K562 (cell line): Measurements from ENCODE around the gene ADGRL3. TPM values are rescaled to one million over a fixed set of nuclear protein-coding genes. Genes with fewer than 3 reads are reported as not detected.
A peak's percentile ranks its signal among the peaks of the same experiment; 100 is the strongest.

Source experiments
- ATAC-seq: fragments of 200-7000 bp; cut with Tn5 transposase; 3 replicates; pipeline ENCODE4 v1.9.1; 2020; ENCODE audit warnings: moderate library complexity
- BruUV-seq: library from RNA; stranded (reverse); fragments of 400-500 nt; replicated peaks from 2 replicates; lab custom pipeline; 2021; lab: Mats Ljungman, UMichigan
- CTCF ChIA-PET: fragments of 300-600 bp; formaldehyde crosslinking; extraction: SDS; loops from one replicate; lab custom pipeline; 2021; ENCODE audit warnings: low intra/inter-chr PET ratio; lab: Yijun Ruan, JAX
- POLR2A ChIA-PET: fragments of 300-600, 350-650 bp; sonication (Branson Sonifier 250); formaldehyde crosslinking; extraction: SDS; loops from one replicate; lab custom pipeline; 2021; ENCODE audit warnings: antibody characterized with exemption, inconsistent platforms; lab: Yijun Ruan, JAX
- DNase-seq, 4 experiments: peaks; one replicate each; pipeline versions ENCODE4 v3.0.0 to v3.0.0-alpha.2; 2011 to 2018; ENCODE audit warnings: low spot score in 3 of 4, mixed read lengths in 3 of 4; ENCODE audit errors: extremely low read depth in 1 of 4
- FAIRE-seq: peaks from 2 replicates; lab custom pipeline; 2011; peaks lifted over from hg19 to GRCh38; lab: Jason Lieb, UNC
- H2AFZ ChIP-seq: 2 replicates; pipeline ENCODE4 v1.6.0; 2011; ENCODE audit warnings: low read depth, low read length, control low read depth, inconsistent platforms
- H3K27ac ChIP-seq: fragments of 200-600 bp; 3 replicates; pipeline ENCODE4 v1.8.0; 2011; ENCODE audit warnings: low read depth, mild to moderate bottlenecking, control low read depth, inconsistent platforms, low read length, moderate library complexity, mixed read lengths; ENCODE audit errors: extremely low read depth
- H3K27me3 ChIP-seq, 2 experiments: fragments of 300-600 bp in 1 of 2; 2 replicates in 1 of 2; 3 replicates in 1 of 2; pipeline versions ENCODE4 v1.6.0 to v1.8.0; 2011; ENCODE audit warnings: inconsistent platforms in 2 of 2, low read length in 2 of 2, mild to moderate bottlenecking in 1 of 2, mixed read lengths in 1 of 2, moderate library complexity in 1 of 2; ENCODE audit not compliant: control insufficient read depth in 2 of 2, insufficient read depth in 2 of 2
- H3K36me3 ChIP-seq: fragments of 300-600 bp; 3 replicates; pipeline ENCODE4 v1.8.0; 2011; ENCODE audit warnings: mild to moderate bottlenecking, low read length, inconsistent platforms; ENCODE audit not compliant: control insufficient read depth, insufficient read depth
- H3K4me1 ChIP-seq, 2 experiments: fragments of 200-600 bp in 1 of 2; replicated peaks in 1 of 2; 2 replicates in 1 of 2; 3 replicates in 1 of 2; pipeline versions ENCODE4 v1.5.1 to v1.8.0; 2011; ENCODE audit warnings: inconsistent platforms in 2 of 2, low read length in 2 of 2, mild to moderate bottlenecking in 1 of 2, mixed read lengths in 1 of 2, moderate library complexity in 1 of 2; ENCODE audit not compliant: control insufficient read depth in 2 of 2, insufficient read depth in 2 of 2
- H3K4me2 ChIP-seq: 2 replicates; pipeline ENCODE4 v1.6.1; 2011; ENCODE audit warnings: low read length, control low read depth, inconsistent platforms, mixed read lengths; ENCODE audit not compliant: insufficient read depth
- H3K4me3 ChIP-seq: fragments of 200-600 bp; sonication (generic), shearing (Covaris generic); 2 replicates; pipeline ENCODE4 v1.5.1; 2016; ENCODE audit warnings: control low read depth, inconsistent platforms
- H3K79me2 ChIP-seq: fragments of 200-600 bp; 3 replicates; pipeline ENCODE4 v1.8.0; 2011; ENCODE audit warnings: low read length, inconsistent platforms; ENCODE audit not compliant: control insufficient read depth, insufficient read depth
- H3K9ac ChIP-seq, 2 experiments: 2 replicates each; pipeline versions ENCODE4 v1.6.0 to v1.6.1; 2011; ENCODE audit warnings: low read depth in 2 of 2, low read length in 2 of 2, control low read depth in 1 of 2, inconsistent platforms in 1 of 2, mild to moderate bottlenecking in 1 of 2, mixed read lengths in 1 of 2; ENCODE audit not compliant: insufficient read depth in 1 of 2
- H3K9me1 ChIP-seq: one replicate; pipeline ENCODE4 v1.6.0; 2011; ENCODE audit warnings: inconsistent platforms, mild to moderate bottlenecking, low read length, moderate library complexity; ENCODE audit not compliant: control insufficient read depth, insufficient read depth
- H3K9me3 ChIP-seq: replicated peaks from 2 replicates; pipeline ENCODE4 v1.5.1; 2011; ENCODE audit warnings: low read depth, low read length, inconsistent platforms; ENCODE audit not compliant: control insufficient read depth, insufficient read depth
- H4K20me1 ChIP-seq: replicated peaks from 2 replicates; pipeline ENCODE4 v1.6.1; 2011; ENCODE audit warnings: low read length, inconsistent platforms, mixed read lengths; ENCODE audit not compliant: control insufficient read depth, insufficient read depth
- C11orf30 ChIP-seq: fragments of 450-650 bp; IDR thresholded peaks from 2 replicates; pipeline ENCODE4 v1.6.1; 2016; ENCODE audit warnings: low read depth, mild to moderate bottlenecking
- CBX1 ChIP-seq: sonication (generic); IDR thresholded peaks from 2 replicates; pipeline ENCODE4 v1.6.1; 2016; ENCODE audit warnings: antibody characterized with exemption, low read depth, mild to moderate bottlenecking
- FOXJ2 ChIP-seq: fragments of 200-800 bp; sonication (Bioruptor generic); IDR thresholded peaks from 2 replicates; pipeline ENCODE4 v1.6.1; 2016; ENCODE audit warnings: missing genetic modification characterization, missing compliant biosample characterization
- FOXP1 ChIP-seq: sonication (generic); formaldehyde crosslinking; IDR thresholded peaks from 2 replicates; pipeline ENCODE4 v1.8.0; 2022; ENCODE audit warnings: mild to moderate bottlenecking, missing genetic modification reagents
- HEY1 ChIP-seq: fragments of 250-450 bp; sonication (Bioruptor Pico); IDR thresholded peaks from 2 replicates; pipeline ENCODE4 v1.5.0; 2020; ENCODE audit warnings: mild to moderate bottlenecking, moderate library complexity, borderline replicate concordance
- HNRNPLL ChIP-seq: fragments of 200-400 bp; formaldehyde crosslinking; IDR thresholded peaks from 2 replicates; pipeline ENCODE4 v1.6.1; 2017; ENCODE audit warnings: low read length, low read depth, mild to moderate bottlenecking; ENCODE audit not compliant: poor library complexity, severe bottlenecking
- KHSRP ChIP-seq: fragments of 450-650 bp; IDR thresholded peaks from 2 replicates; pipeline ENCODE4 v1.6.1; 2017
- L3MBTL2 ChIP-seq: fragments of 450-650 bp; IDR thresholded peaks from 2 replicates; pipeline ENCODE4 v1.6.1; 2016; ENCODE audit warnings: mild to moderate bottlenecking, moderate library complexity
- MAFF ChIP-seq: IDR thresholded peaks from 2 replicates; pipeline ENCODE4 v1.6.1; 2012; ENCODE audit warnings: low read length, improper control_type of control experiment
- MAFG ChIP-seq: fragments of 450-650 bp; conservative IDR thresholded peaks from 2 replicates; pipeline ENCODE4 v1.6.1; 2016; ENCODE audit warnings: missing genetic modification characterization, missing compliant biosample characterization
- NFXL1 ChIP-seq: fragments of 450-650 bp; formaldehyde crosslinking; IDR thresholded peaks from 2 replicates; pipeline ENCODE4 v1.4.0; 2021; ENCODE audit warnings: mild to moderate bottlenecking
- POLR3G ChIP-seq: IDR thresholded peaks from 2 replicates; pipeline ENCODE4 v1.6.1; 2011; ENCODE audit not compliant: insufficient read length, insufficient replicate concordance; ENCODE audit errors: extremely low read depth
- RBFOX2 ChIP-seq: fragments of 200-400 bp; formaldehyde crosslinking; IDR thresholded peaks from 2 replicates; pipeline ENCODE4 v1.6.1; 2017; ENCODE audit warnings: low read depth, mild to moderate bottlenecking, low read length, moderate library complexity
- TEAD1 ChIP-seq, 2 experiments: fragments of 450-650 bp in 1 of 2; sonication (generic) in 1 of 2; formaldehyde crosslinking; IDR thresholded peaks; 2 replicates each; pipeline versions ENCODE4 v1.4.0 to v1.8.0; 2020 to 2022; ENCODE audit warnings: mild to moderate bottlenecking in 2 of 2, missing genetic modification reagents in 1 of 2
- ZNF143 ChIP-seq: sonication (generic); formaldehyde crosslinking; IDR thresholded peaks from 2 replicates; pipeline ENCODE4 v1.9.0; 2022; ENCODE audit warnings: mild to moderate bottlenecking, missing genetic modification reagents
- ZNF311 ChIP-seq: fragments of 250-450 bp; sonication (Bioruptor Pico); IDR thresholded peaks from 2 replicates; pipeline ENCODE4 v1.4.0; 2020; ENCODE audit warnings: mild to moderate bottlenecking, moderate library complexity
- ZNF316 ChIP-seq: fragments of 450-650 bp; IDR thresholded peaks from 2 replicates; pipeline ENCODE4 v1.6.1; 2016
- ZZZ3 ChIP-seq: fragments of 450-650 bp; IDR thresholded peaks from 2 replicates; pipeline ENCODE4 v1.6.1; 2016; ENCODE audit warnings: antibody characterized with exemption, mild to moderate bottlenecking, moderate library complexity
- WGBS: fragments of 100-300 bp; shearing (Covaris generic); methylation state at CpG from one replicate; pipeline ENCODE4 v1.1.6; 2016; ENCODE audit warnings: low coverage, mixed read lengths; ENCODE audit not compliant: insufficient coverage; ENCODE audit errors: missing lambda C conversion rate; 5-methylcytosine and 5-hydroxymethylcytosine counted together
- in situ Hi-C: fragments of 300-500 bp; cut with MboI; formaldehyde crosslinking; loops from 4 replicates; pipeline ENCODE4 v1.15.0; 2018; ENCODE audit warnings: inconsistent platforms, mixed read lengths
- intact Hi-C: fragments of 100-400 bp; cut with micrococcal nuclease; formaldehyde crosslinking; loops from 2 replicates; pipeline ENCODE4 v1.14.2; 2022
- polyA plus RNA-seq, 8 experiments: library from polyadenylated mRNA; depleted of rRNA in 4 of 8; stranded (reverse) in 5 of 8; unstranded in 3 of 8; fragments of >200 nt; fragmentation: Nextera tagmentation in 2 of 8; fragmentation: Illumina TruSeq in 1 of 8; extraction: Ambion mirVana in 2 of 8; extraction: Trizol in 1 of 8; gene quantifications; 2 replicates each; pipeline versions ENCODE4 v1.2.1 to v1.2.3, GENCODE V29; 2011 to 2014; ENCODE audit warnings: inconsistent platforms in 1 of 8, missing spikeins in 1 of 8
- total RNA-seq, 7 experiments: library from RNA; depleted of rRNA in 6 of 7; stranded (reverse); fragments of >200 nt in 6 of 7; fragmentation: Illumina TruSeq in 2 of 7; extraction: Trizol in 2 of 7; gene quantifications; 2 replicates each; pipeline versions ENCODE4 v1.2.1 to v1.2.3, GENCODE V29; 2011 to 2021; ENCODE audit warnings: low replicate concordance in 1 of 7
- TF ChIP-seq, protein P1 (sequence below): sonication (generic); formaldehyde crosslinking; IDR thresholded peaks from 2 replicates; pipeline ENCODE4 v1.8.0; 2022; ENCODE audit warnings: mild to moderate bottlenecking, missing genetic modification reagents, borderline replicate concordance

The ADGRL3 gene
- total and polyA plus RNA-seq, 9 of the 15 experiments (the other 6 are each of a cell fraction or from before 2014, with no cell fraction given) = 0.03 to 0.14 (median 0.04) TPM; not detected in 2

DNA sequence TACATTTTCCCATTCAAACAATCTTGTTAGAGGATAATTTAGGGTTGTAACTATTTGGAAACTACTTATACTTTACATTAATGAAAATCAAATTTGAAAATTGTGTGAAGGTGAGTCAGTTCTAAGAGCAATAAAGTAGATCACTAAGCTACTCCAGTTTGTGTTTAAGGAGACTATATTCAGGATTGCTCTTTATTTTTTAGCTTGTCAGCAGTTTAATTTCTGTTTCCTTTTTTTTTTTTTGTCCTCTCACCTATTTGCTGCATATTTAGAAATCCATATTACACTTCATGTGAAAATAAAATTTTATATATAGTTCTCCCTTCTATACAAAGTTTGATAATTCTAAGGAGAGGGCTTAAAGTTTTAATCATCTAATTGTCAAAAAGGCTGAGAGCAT, 691.8 kb downstream of the ADGRL3 start:
- Histone ChIP-seq H3K36me3 (no peaks in the 10 kb centered on the region), H4K20me1 (no peaks in the 10 kb centered on the region), H3K27me3 (no peaks in the 10 kb centered on the region), H3K79me2 (no peaks in the 10 kb centered on the region), H2AFZ (no peak overlapping the region), H3K27ac (no peak overlapping the region)
- CTCF ChIA-PET = no interaction called here
- ATAC-seq (no peak), FAIRE-seq (no peak)
- intact Hi-C loops = no loop called here
- TF ChIP-seq L3MBTL2 (no peak), MAFG (tag) (0 out of 2 replicates have a peak, but pooled peaks have one; percentile 8), C11orf30 (peak; percentile 26; the same call in 1 of the 2 replicates), ZNF316 (peak; percentile 66)
- TF ChIP-seq, all 486 proteins: peak for 3
- Histone ChIP-seq H3K9ac (no peak overlapping the region), H3K9me3 (no peaks in the 10 kb centered on the region), H3K4me3 (no peak overlapping the region), H3K4me1 (no peaks in the 10 kb centered on the region), H3K9me1 (no peaks in the 10 kb centered on the region), H3K4me2 (no peak overlapping the region)
- in situ Hi-C loops = no loop called here
- no TSS peak for BruUV-seq
- POLR2A ChIA-PET = no interaction called here
- no peak for DNase-seq

GRCh38 chr4:61896634-61897033, 696.5 kb downstream of the ADGRL3 start:
- Histone ChIP-seq H3K9ac (no peak overlapping the region), H3K9me1 (no peaks in the 10 kb centered on the region), H3K27me3 (no peaks in the 10 kb centered on the region), H3K4me2 (no peak overlapping the region), H3K79me2 (no peaks in the 10 kb centered on the region), H3K4me3 (no peak overlapping the region), H3K4me1 (no peaks in the 10 kb centered on the region), H3K9me3 (no peaks in the 10 kb centered on the region), H3K27ac (no peak overlapping the region), H3K36me3 (no peaks in the 10 kb centered on the region), H4K20me1 (no peaks in the 10 kb centered on the region), H2AFZ (no peak overlapping the region)
- intact Hi-C loops (no loop called here), in situ Hi-C loops (no loop called here)
- ATAC-seq (no peak), FAIRE-seq (no peak), DNase-seq (no peak)
- ChIA-PET POLR2A (no interaction called here), CTCF (no interaction called here)
- no TSS peak for BruUV-seq
- WGBS = 3% methylated on average over 2 of the region's 2 CpGs
- no peak for TF ChIP-seq HEY1
- no peak for TF ChIP-seq FOXP1
- TF ChIP-seq CBX1 = no peak
- no peak for TF ChIP-seq RBFOX2
- TF ChIP-seq HNRNPLL = no peak
- TF ChIP-seq ZZZ3 = no peak
- no peak for TF ChIP-seq MAFF
- TF ChIP-seq POLR3G = no peak
- no peak for TF ChIP-seq NFXL1 (CRISPR knock-in tag)
- TF ChIP-seq ZNF311 (CRISPR knock-in tag) = no peak
- TF ChIP-seq TEAD1 (CRISPR knock-in tag; IDR thresholded peaks at IDR 0.05) = no peak
- TF ChIP-seq, protein P1, sequence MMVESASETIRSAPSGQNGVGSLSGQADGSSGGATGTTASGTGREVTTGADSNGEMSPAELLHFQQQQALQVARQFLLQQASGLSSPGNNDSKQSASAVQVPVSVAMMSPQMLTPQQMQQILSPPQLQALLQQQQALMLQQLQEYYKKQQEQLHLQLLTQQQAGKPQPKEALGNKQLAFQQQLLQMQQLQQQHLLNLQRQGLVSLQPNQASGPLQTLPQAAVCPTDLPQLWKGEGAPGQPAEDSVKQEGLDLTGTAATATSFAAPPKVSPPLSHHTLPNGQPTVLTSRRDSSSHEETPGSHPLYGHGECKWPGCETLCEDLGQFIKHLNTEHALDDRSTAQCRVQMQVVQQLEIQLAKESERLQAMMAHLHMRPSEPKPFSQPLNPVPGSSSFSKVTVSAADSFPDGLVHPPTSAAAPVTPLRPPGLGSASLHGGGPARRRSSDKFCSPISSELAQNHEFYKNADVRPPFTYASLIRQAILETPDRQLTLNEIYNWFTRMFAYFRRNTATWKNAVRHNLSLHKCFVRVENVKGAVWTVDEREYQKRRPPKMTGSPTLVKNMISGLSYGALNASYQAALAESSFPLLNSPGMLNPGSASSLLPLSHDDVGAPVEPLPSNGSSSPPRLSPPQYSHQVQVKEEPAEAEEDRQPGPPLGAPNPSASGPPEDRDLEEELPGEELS = no peak
- TF ChIP-seq KHSRP = no peak
- TF ChIP-seq ZNF143 (CRISPR knock-in tag) = no peak
- TF ChIP-seq FOXJ2 (tag) = no peak
